Measurements from ENCODE around the gene PJA2.
"Not testable (repeated sequence)": the region's sequence is repeated elsewhere in the genome, so short reads cannot be mapped to it uniquely, and the experiment has no call there.

The PJA2 gene

GRCh38 chr5:109409844-109410388, at the start of gene PJA2:
TSS of gene PJA2 (minus strand) at chr5:109409974. CDS start at chr5:109383433, 26,541 bp downstream.
- Histone ChIP-seq H3K4me3 (ENCODE audit: low read length) (peak within 1 kb of the TSS; percentile 97), H3K4me1 (ENCODE audit: insufficient read depth, low read length) (peaks cover 35% of the 10 kb centered on the region), H3K9me3 (ENCODE audit: low read length) (no peaks in the 10 kb centered on the region), H3K27me3 (ENCODE audit: insufficient read depth, low read length) (no peaks in the 10 kb centered on the region), H3K36me3 (ENCODE audit: insufficient read depth, low read length) (no peaks in the 10 kb centered on the region), H2AFZ (ENCODE audit: low read depth, low read length) (peak within 1 kb of the TSS; percentile 55)

DNA sequence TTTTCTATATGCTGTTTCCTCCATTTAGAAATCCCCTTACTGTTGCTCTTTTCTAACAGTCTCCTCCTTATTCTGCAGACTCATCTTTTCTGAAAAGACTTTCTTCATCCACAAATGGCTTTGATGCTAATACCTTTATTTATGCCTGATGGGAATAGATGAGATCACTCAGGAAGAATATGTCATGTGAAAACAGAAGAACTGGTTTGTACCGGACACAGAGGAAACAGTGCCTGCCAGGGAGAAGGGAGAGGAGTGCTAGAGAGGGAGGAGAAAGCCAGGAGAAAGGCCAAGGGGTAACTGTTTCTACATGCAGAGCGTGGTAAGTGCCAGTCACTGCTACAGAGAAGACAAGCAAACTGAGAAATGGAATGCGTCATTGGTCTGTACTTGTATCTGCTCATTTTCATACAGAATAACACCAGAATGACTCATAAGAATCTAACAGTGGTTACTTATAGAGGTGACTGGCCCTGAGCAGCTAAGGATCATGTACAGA, 45.9 kb upstream of the PJA2 start:
- Histone ChIP-seq H3K27me3 (ENCODE audit: insufficient read depth, low read length) (no peaks in the 10 kb centered on the region), H3K4me3 (ENCODE audit: low read length) (no peak overlapping the region), H3K36me3 (ENCODE audit: insufficient read depth, low read length) (no peaks in the 10 kb centered on the region), H3K9me3 (ENCODE audit: low read length) (peaks cover 2% of the 10 kb centered on the region), H2AFZ (ENCODE audit: low read depth, low read length) (peak overlapping the region; percentile 11), H3K4me1 (ENCODE audit: insufficient read depth, low read length) (peaks cover 37% of the 10 kb centered on the region)

DNA sequence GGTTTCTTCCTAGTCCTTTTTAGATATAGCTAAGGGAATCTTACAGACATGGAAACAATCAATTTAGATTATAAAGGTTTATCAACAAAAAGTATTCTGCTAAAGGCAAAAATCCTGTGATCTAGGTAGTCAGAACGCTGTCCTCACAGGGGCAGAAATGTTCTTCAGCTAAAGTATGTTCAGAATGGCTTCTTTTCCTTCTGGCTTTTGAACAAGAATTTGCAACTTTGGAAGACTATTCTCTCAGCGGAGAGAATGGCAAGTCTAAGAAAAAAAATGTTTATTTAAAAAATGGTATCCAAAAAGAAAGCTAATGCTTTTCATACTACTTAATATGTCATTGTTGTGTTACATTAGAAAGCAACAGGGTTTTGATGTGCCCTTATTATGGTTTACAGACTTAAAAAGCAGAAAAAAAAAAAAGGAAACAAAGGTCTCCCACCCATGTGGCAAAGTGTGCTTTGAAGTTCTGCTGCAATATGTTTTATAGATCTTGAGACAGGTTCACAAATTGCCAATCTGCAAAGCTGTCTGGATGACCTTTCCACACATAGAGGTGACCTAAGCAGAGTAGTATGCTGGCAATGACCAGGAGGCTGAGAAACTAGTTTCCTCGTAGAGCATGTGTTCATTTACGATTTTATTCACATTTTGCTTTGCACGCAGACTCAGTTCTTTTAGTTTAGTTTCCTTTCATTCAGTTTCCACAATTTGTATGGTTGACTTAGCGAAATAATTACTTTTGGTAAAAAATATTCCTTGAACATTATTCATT, 45.1 kb upstream of the PJA2 start:
- H3K9me3 ChIP-seq (ENCODE audit: low read length), result peaks cover 2% of the 10 kb centered on the region
- H3K36me3 ChIP-seq (ENCODE audit: insufficient read depth, low read length), result no peaks in the 10 kb centered on the region
- peaks cover 37% of the 10 kb centered on the region for H3K4me1 ChIP-seq (ENCODE audit: insufficient read depth, low read length)
- H3K4me3 ChIP-seq (ENCODE audit: low read length), result no peak overlapping the region
- peak overlapping the region; percentile 11 for H2AFZ ChIP-seq (ENCODE audit: low read depth, low read length)
- no peaks in the 10 kb centered on the region for H3K27me3 ChIP-seq (ENCODE audit: insufficient read depth, low read length)

DNA sequence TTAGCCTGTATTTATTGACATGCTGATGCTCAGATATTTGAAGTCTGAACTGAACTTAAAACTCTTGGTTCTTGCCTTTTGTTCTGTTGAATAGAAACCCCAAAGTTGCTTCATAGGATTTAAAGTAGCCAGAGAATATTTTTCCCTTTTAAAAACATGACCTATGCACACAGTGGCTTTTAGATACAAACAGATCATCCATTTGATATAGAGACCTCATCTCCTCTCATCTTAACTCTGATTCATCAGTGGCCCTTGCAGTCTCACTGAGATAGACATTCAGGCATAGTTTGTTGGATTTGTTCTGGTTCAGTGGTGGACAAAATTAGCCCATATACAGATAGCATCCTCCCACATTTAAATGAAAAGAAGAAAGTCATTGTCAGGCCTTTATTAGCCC, 43.5 kb upstream of the PJA2 start:
- Histone ChIP-seq H3K27me3 (ENCODE audit: insufficient read depth, low read length) (no peaks in the 10 kb centered on the region), H3K4me1 (ENCODE audit: insufficient read depth, low read length) (peaks cover 37% of the 10 kb centered on the region), H3K36me3 (ENCODE audit: insufficient read depth, low read length) (no peaks in the 10 kb centered on the region), H3K9me3 (ENCODE audit: low read length) (peaks cover 2% of the 10 kb centered on the region), H2AFZ (ENCODE audit: low read depth, low read length) (no peak overlapping the region), H3K4me3 (ENCODE audit: low read length) (no peak overlapping the region)

DNA sequence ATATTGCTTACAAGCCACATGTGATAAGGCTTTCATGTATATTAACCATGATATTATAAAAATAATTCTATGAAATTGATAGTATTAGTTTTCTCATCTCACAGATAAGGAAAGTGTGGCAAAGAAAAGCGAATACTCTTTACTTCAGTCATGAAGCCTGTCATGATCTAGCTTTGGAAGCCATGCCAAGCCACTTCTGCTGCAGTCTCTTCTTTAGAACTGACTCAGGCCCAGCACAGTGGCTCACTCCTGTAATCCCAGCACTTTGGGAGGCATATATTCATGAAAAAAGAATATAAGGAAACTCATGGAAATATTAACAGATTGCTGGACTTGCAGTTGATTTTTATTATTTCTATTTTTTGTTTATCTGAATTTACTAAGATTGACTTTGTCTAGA, 42.9 kb upstream of the PJA2 start:
- Histone ChIP-seq H3K9me3 (ENCODE audit: low read length) (peaks cover 2% of the 10 kb centered on the region), H3K4me3 (ENCODE audit: low read length) (no peak overlapping the region), H2AFZ (ENCODE audit: low read depth, low read length) (no peak overlapping the region), H3K27me3 (ENCODE audit: insufficient read depth, low read length) (no peaks in the 10 kb centered on the region), H3K4me1 (ENCODE audit: insufficient read depth, low read length) (peaks cover 37% of the 10 kb centered on the region), H3K36me3 (ENCODE audit: insufficient read depth, low read length) (no peaks in the 10 kb centered on the region)

GRCh38 chr5:109451146-109451545, 41.4 kb upstream of the PJA2 start:
- Histone ChIP-seq H3K4me1 (ENCODE audit: insufficient read depth, low read length) (peaks cover 34% of the 10 kb centered on the region), H3K27me3 (ENCODE audit: insufficient read depth, low read length) (no peaks in the 10 kb centered on the region), H3K36me3 (ENCODE audit: insufficient read depth, low read length) (no peaks in the 10 kb centered on the region), H2AFZ (ENCODE audit: low read depth, low read length) (peak overlapping the region; percentile 23), H3K4me3 (ENCODE audit: low read length) (no peak overlapping the region), H3K9me3 (ENCODE audit: low read length) (no peaks in the 10 kb centered on the region)

DNA sequence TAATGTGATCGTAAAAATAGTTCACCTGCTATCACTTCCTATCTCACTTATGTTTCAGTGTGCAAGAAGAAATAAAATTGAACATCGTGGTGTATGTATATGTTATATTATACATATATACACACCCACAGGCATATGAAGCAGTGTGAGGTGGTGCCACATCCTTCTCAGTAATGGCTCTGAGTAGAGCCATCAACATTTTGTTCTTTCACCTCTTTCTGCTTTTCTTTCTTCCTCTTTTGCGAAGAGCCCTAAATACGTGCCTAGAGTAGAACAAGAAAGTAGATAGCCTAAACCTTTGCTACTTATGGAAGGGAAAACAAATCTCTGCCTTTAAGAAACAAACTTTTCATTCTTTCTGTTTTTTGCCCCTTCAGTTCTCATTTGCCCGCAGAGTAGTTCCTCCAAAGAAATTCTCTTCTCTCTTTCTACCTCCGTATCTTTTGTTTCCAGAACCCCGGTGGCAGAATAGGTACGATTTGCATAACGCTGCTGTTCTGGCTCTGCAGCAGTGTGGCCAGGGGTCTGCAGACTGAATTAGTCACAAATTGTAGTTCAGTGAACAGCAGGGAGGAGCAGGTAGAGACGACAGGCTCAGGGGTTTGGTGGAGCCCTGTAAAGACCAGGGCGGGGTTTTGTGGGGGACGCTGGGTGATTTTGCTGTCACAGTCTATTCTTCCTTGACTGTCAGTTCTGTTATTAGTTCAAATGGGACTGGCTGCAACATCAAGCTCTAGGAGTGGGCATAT, 40.5 kb upstream of the PJA2 start:
- H2AFZ ChIP-seq (ENCODE audit: low read depth, low read length), result peak overlapping the region; percentile 23
- H3K36me3 ChIP-seq (ENCODE audit: insufficient read depth, low read length), result no peaks in the 10 kb centered on the region
- H3K4me1 ChIP-seq (ENCODE audit: insufficient read depth, low read length), result peaks cover 27% of the 10 kb centered on the region
- no peaks in the 10 kb centered on the region for H3K27me3 ChIP-seq (ENCODE audit: insufficient read depth, low read length)
- H3K4me3 ChIP-seq (ENCODE audit: low read length), result no peak overlapping the region
- H3K9me3 ChIP-seq (ENCODE audit: low read length), result no peaks in the 10 kb centered on the region

GRCh38 chr5:109448838-109449237, 39.1 kb upstream of the PJA2 start:
- Histone ChIP-seq H3K4me1 (ENCODE audit: insufficient read depth, low read length) (peaks cover 12% of the 10 kb centered on the region), H3K4me3 (ENCODE audit: low read length) (no peak overlapping the region), H3K27me3 (ENCODE audit: insufficient read depth, low read length) (no peaks in the 10 kb centered on the region), H3K36me3 (ENCODE audit: insufficient read depth, low read length) (no peaks in the 10 kb centered on the region), H2AFZ (ENCODE audit: low read depth, low read length) (no peak overlapping the region), H3K9me3 (ENCODE audit: low read length) (no peaks in the 10 kb centered on the region)

GRCh38 chr5:109439590-109439989, 29.8 kb upstream of the PJA2 start:
- Histone ChIP-seq H3K4me1 (ENCODE audit: insufficient read depth, low read length) (no peaks in the 10 kb centered on the region), H3K9me3 (ENCODE audit: low read length) (no peaks in the 10 kb centered on the region), H2AFZ (ENCODE audit: low read depth, low read length) (no peak overlapping the region), H3K36me3 (ENCODE audit: insufficient read depth, low read length) (no peaks in the 10 kb centered on the region), H3K27me3 (ENCODE audit: insufficient read depth, low read length) (no peaks in the 10 kb centered on the region), H3K4me3 (ENCODE audit: low read length) (no peak overlapping the region)

- no peaks in the 10 kb centered on the region for H3K27me3 ChIP-seq (ENCODE audit: insufficient read depth, low read length)
- no peaks in the 10 kb centered on the region for H3K36me3 ChIP-seq (ENCODE audit: insufficient read depth, low read length)
- H2AFZ ChIP-seq (ENCODE audit: low read depth, low read length), result no peak overlapping the region
- H3K9me3 ChIP-seq (ENCODE audit: low read length), result no peaks in the 10 kb centered on the region
- H3K4me1 ChIP-seq (ENCODE audit: insufficient read depth, low read length), result peaks cover 5% of the 10 kb centered on the region
- H3K4me3 ChIP-seq (ENCODE audit: low read length), result no peak overlapping the region
Measured at GRCh38 chr5:109426075-109426474, 16.3 kb upstream of the PJA2 start.

GRCh38 chr5:109425521-109425920, 15.7 kb upstream of the PJA2 start:
- H2AFZ ChIP-seq (ENCODE audit: low read depth, low read length); H3K4me3 ChIP-seq (ENCODE audit: low read length); H3K9me3 ChIP-seq (ENCODE audit: low read length); H3K27me3 ChIP-seq (ENCODE audit: insufficient read depth, low read length); H3K36me3 ChIP-seq (ENCODE audit: insufficient read depth, low read length); H3K4me1 ChIP-seq (ENCODE audit: insufficient read depth, low read length): not testable (repeated sequence)

DNA sequence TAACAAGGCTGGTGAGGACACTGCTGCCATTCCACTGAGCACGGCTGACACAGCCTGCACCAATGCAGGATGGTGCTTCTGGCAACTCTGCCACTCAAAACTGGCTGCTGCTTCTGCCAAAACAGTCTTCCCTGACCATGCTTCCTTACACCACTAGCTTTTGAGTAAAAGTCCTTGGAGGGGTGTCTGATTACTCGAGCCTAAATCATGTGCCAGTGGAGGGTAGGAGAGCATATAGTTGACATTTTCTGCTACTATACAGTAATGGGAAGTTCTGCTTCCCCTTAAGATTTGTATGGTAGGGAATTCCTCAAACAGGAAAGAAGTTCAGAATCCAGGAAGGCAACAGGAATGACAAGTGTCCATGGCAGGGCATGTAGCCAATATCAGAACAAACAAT, 12.2 kb upstream of the PJA2 start:
- Histone ChIP-seq H3K4me3 (ENCODE audit: low read length) (no peak overlapping the region), H3K9me3 (ENCODE audit: low read length) (no peaks in the 10 kb centered on the region), H3K4me1 (ENCODE audit: insufficient read depth, low read length) (no peaks in the 10 kb centered on the region), H2AFZ (ENCODE audit: low read depth, low read length) (no peak overlapping the region), H3K36me3 (ENCODE audit: insufficient read depth, low read length) (no peaks in the 10 kb centered on the region), H3K27me3 (ENCODE audit: insufficient read depth, low read length) (no peaks in the 10 kb centered on the region)

GRCh38 chr5:109418712-109419352, 9.1 kb upstream of the PJA2 start:
- H3K36me3 ChIP-seq (ENCODE audit: insufficient read depth, low read length), result no peaks in the 10 kb centered on the region
- peaks cover 4% of the 10 kb centered on the region for H3K4me1 ChIP-seq (ENCODE audit: insufficient read depth, low read length)
- no peaks in the 10 kb centered on the region for H3K27me3 ChIP-seq (ENCODE audit: insufficient read depth, low read length)
- peaks cover 5% of the 10 kb centered on the region for H3K9me3 ChIP-seq (ENCODE audit: low read length)
- no peak overlapping the region for H3K4me3 ChIP-seq (ENCODE audit: low read length)
- no peak overlapping the region for H2AFZ ChIP-seq (ENCODE audit: low read depth, low read length)
